Prostate gland (tissue), 2 donors: ENCODE measurements around the gene MYMK.

Source experiments
- POLR2A ChIP-seq: fragments of 450-650 bp; IDR thresholded peaks from one replicate; pipeline ENCODE4 v1.6.1; 2016; ENCODE audit warnings: antibody characterized with exemption, mild to moderate bottlenecking
- POLR2AphosphoS5 ChIP-seq: sonication (generic); formaldehyde crosslinking; IDR thresholded peaks from one replicate; pipeline ENCODE4 v1.6.1; 2017; ENCODE audit warnings: antibody characterized with exemption
- TF ChIP-seq, protein P1 (sequence below), 4 experiments: fragments of 200-600 bp in 2 of 4; fragments of 450-650 bp in 2 of 4; sonication (generic) in 2 of 4; IDR thresholded peaks; 1 replicate in 3 of 4; 2 replicates in 1 of 4; pipeline ENCODE4 v1.5.1; 2016 to 2019; ENCODE audit warnings: antibody characterized with exemption in 4 of 4, mild to moderate bottlenecking in 2 of 4, moderate library complexity in 2 of 4

DNA sequence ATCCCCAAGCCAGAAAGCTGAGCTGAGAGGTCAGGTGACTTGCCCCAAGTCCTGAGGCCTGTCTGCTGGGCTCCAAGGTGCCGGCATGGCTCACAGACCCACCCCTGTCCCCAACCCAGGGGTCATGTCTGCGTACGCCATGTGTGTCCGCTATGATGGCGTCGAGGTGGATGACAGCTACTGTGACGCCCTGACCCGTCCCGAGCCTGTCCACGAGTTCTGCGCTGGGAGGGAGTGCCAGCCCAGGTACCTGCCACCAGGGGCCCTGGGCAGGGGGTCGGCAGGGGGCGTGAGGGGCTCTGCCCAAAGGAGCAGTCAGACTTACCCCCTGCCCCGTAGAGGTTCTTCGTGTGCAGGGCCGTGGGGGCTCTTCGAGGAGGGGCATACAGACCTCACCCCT lies 42.1 kb upstream of the MYMK start:
- TF ChIP-seq, protein P1, sequence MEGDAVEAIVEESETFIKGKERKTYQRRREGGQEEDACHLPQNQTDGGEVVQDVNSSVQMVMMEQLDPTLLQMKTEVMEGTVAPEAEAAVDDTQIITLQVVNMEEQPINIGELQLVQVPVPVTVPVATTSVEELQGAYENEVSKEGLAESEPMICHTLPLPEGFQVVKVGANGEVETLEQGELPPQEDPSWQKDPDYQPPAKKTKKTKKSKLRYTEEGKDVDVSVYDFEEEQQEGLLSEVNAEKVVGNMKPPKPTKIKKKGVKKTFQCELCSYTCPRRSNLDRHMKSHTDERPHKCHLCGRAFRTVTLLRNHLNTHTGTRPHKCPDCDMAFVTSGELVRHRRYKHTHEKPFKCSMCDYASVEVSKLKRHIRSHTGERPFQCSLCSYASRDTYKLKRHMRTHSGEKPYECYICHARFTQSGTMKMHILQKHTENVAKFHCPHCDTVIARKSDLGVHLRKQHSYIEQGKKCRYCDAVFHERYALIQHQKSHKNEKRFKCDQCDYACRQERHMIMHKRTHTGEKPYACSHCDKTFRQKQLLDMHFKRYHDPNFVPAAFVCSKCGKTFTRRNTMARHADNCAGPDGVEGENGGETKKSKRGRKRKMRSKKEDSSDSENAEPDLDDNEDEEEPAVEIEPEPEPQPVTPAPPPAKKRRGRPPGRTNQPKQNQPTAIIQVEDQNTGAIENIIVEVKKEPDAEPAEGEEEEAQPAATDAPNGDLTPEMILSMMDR (IDR thresholded peaks at IDR 0.05): no peak
- TF ChIP-seq POLR2A (no peak), POLR2AphosphoS5 (no peak)
